ENCODE measurements around the gene SLC48A1.

- TF ChIP-seq CTCF (IDR thresholded peaks at IDR 0.05; ENCODE audit: poor library complexity, severe bottlenecking) (no peak), RAD21 (conservative IDR thresholded peaks at IDR 0.05) (no peak), POLR2AphosphoS5 (IDR thresholded peaks at IDR 0.05) (no peak), REST (IDR thresholded peaks at IDR 0.05; ENCODE audit: borderline replicate concordance) (no peak)
Measured at GRCh38 chr12:47801170-47801903, 28.3 kb downstream of the SLC48A1 start.
